ENCODE results near the gene AXL.
A peak's percentile ranks its signal among the peaks of the same experiment; 100 is the strongest.

Gene AXL

DNA sequence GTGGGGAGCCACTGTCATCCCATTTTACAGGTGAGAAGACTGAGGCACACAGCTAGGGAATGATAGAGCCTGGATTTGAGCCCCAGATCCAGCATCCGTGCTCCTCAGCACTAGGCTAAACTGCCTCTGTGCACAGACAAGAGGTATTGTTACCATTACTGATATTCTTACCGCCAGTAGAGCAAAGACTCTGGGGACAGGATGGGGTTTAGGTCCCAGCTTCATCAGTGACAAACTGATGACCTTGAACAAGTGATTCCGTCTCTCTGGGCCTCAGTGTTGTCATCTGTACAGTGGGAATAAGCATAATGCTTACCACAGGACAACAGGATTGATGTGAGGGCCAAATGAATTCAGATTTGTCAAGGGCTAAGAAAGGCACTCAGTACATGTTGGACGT, 16.5 kb downstream of the AXL start:
- no peak for DNase-seq (ENCODE audit: low spot score)

DNA sequence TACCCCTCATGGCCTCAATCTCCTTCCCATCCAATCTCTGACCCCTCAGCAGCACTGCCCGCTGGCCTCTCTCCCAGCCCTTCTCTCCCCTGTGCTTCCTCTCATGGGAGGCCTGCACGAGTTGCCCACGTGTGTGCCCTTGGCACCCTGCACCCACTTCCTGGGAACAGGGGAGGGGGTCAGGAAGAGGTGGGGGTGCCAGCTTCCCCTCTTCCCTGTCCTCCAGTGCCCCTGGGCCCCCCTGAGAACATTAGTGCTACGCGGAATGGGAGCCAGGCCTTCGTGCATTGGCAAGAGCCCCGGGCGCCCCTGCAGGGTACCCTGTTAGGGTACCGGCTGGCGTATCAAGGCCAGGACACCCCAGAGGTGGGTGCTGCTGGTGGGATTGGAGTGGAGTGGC, 19.2 kb downstream of the AXL start:
- DNase-seq (ENCODE audit: low spot score): no peak

DNA sequence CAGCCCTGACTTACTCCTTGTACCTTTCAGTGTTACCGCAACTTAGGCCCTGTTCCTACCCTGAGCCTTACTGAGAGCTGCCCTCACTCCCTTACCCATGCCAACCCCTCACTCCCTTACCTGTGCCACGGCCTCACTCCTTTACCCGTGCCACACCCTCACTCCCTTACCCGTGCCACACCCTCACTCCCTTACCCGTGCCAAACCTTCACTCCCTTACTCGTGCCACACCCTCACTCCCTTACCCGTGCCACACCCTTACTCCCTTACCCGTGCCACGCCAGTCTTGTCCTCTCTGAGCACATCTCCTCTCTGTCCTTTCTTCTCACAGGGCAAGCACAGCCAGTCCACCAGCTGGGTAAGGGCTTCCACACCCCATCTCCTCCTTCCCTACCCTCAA, 20.3 kb downstream of the AXL start:
- no peak for DNase-seq (ENCODE audit: low spot score)

DNA sequence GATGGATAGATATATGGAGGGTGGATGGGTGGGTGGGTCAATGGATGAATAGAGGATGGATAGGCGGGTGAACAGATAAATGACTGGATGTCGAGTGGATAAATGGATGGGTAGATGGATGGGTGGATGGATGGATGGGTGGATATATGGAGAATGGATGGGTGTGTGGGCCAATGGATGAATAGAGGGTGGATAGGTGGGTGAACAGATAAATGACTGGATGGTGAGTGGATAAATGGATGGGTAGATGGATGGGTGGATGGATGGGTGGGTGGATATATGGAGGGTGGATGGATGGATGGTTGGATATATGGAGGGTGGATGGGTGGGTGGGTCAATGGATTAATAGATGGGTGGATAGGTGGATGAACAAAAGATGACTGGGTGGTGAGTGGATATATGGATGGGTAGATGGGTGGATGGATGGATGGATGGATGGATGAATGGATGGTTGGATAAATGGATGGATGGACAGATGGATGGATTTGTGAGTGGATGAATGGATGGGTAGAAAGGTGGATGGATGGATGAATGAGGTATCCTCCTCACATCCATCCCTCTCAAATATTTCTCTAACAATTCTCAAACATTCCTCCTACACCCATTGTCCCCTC, 21.0 kb downstream of the AXL start:
- DNase-seq (ENCODE audit: low spot score): no peak

DNA sequence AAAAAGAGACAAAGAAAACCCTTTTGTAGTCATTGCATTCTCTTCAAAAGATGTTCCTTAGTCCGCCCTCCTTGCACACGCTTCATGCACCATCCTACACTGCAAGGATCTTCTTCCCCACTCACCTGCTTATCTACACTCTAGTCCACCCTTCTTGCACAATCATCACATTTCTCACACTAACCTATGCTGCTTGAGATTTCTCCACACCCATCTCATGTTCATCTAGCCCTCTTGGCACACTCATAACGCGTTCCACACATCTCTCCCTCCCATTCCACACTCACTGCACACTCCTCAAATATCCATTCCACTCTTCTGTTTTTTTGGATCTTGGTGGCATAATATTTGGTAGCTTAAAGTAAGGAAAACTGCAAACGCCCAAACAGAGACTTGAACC, 22.8 kb downstream of the AXL start:
- DNase-seq (ENCODE audit: low spot score): no peak

DNA sequence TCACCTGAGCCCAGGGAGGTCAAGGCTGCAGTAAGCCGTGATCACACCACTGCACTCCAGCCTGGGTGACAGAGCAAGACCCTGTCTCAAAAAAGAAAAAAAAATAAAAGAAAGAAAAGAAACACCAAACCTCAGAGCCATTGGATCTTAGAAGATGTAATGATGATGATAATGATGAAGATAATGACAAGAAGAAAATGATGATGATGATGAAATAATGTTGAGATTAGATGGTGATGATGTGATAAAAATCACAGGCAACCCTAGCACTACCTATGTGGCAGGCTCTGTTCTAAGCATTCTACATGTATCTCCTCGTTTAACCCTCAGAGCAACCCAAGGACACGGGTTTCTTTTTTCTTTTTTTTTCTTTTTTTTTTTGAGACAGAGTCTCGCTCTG, 25.1 kb downstream of the AXL start:
- no peak for DNase-seq (ENCODE audit: low spot score)

DNA sequence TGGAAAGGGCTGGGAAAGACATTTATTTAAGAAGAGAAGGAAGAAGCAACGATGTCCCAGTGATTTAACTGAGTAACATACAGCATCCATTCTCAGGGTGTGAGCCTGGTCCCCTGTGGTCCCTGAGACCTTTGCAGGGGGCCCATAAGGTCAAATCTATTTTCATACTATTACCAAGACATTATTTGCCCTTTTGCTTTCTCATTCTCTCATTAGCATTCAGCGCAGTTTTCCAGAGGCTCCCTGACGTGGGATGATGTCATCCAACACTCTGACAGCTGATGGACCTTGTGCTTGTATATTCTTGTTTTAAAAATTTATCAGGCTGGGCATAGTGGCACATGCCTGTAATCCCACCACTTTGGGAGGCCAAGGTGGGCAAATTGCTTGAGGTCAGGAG, 26.8 kb downstream of the AXL start:
- DNase-seq (ENCODE audit: low spot score): no peak

DNA sequence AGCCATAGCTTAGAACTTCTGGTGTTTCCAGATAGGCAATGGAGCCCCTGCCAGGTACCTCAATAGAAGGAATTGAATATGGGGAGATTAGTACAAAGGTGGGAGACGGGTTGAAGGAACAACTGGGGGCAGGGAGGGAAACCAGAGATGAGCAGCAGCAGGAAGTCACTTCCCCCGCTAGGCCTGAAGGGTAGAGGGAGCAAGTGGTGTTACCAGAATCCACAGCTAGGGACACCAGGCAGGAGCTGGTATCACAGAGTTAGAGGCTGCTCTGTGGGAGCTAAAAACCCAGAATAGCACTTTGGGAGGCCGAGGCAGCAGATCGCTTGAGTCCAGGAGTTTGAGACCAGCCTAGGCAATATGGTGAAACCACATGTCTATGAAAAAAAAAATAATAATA, 29.9 kb downstream of the AXL start:
- no peak for DNase-seq (ENCODE audit: low spot score)

DNA sequence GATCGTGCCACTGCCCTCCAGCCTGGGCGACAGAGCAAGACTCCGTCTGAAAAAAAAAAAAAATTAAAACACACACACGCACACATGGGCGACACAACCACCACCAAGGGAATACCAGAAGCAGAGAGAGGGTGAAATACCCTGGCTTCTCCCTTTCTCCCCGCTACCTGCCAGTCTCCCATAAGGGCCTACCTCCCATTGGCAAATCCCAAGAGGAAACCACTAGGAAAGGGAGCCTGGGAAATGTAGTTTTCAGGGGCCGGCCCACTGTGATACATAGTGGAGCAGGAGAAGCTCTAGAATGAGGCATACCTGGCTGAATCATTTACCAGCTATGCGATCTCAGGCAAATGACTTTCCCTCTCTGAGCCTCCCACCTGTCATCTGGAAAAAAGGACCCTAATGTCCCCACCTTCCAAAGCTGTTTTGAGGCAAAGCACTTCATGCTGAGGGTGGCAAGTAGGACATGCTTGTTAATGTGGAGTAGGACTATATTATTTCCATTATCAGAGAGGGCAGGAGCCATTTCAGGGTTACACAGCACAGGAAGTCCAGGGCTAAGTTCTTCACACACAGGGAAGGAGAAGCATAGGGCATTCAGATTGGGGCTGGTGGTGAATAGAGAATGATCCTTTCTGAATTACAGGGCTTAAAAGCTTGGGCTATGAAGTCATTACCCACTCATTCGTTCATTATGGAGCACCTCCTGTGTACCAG, 30.8 kb downstream of the AXL start:
- DNase-seq (ENCODE audit: low spot score): no peak

DNA sequence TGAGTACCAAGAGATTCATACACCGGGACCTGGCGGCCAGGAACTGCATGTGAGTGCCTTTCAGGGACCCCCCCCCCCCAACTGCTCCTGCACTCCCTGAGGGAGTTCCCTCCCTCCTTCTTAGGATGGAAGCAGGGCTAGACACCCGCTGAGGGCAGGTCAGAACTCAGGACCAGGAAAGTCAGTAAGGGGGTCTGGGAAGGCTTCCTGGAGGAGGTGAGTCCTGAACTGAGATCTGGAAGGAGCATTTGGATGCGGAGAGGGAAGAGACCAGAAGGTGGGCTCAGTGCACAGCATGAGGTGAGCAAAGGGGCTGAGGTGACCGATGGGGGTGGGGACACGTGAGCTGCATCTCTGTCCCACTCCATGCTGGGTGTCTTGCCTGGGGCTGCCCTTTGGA, 34.6 kb downstream of the AXL start:
- DNase-seq (ENCODE audit: low spot score): no peak

DNA sequence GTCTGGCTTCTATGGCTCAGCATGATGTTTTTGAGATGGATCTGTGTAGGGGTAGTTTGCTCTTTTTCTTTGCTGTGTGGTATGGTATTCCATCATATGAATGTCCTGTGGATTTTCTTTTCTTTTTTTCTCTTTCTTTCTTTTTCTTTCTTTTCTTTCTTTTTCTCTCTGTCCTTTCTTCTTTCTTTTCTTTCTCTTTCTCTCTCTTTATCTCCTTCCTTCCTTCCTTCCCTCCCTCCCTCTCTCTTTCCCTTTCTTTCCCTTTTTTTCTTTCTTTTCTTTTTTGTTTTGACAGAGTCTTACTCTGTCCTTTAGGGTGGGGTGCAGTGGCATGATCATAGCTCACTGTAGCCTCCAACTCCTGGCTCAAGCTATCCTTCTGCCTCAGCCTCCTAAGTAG, 36.1 kb downstream of the AXL start:
- DNase-seq (ENCODE audit: low spot score): no peak

DNA sequence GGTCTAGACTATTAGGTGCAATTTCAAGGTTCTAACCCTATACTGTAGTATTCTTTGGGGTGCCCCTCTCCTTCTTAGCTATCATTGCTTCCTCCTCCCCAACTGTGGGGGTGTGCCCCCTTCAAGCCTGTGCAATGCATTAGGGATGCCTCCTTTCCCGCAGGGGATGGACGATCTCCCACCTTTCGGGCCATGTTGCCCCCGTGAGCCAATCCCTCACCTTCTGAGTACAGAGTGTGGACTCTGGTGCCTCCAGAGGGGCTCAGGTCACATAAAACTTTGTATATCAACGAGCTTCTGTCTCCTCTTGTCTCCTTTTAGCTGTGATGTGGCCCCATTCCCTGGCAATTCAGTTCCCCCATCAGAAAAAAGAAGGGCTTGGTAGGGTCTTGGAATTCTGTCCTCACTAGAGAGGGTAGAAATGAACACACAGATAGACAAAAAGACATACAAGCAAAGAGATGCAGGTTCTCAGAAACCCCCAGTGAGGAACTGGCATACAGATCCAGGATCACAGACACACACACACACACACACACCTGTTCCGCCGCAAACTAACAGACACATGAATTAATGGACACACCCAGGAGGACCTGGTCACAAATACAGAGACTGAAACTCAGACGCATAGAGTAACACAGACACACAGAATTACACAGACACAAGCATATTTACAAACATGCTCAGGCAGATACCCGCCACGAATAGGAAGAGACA, 42.6 kb downstream of the AXL start:
- no peak for DNase-seq (ENCODE audit: low spot score)

DNA sequence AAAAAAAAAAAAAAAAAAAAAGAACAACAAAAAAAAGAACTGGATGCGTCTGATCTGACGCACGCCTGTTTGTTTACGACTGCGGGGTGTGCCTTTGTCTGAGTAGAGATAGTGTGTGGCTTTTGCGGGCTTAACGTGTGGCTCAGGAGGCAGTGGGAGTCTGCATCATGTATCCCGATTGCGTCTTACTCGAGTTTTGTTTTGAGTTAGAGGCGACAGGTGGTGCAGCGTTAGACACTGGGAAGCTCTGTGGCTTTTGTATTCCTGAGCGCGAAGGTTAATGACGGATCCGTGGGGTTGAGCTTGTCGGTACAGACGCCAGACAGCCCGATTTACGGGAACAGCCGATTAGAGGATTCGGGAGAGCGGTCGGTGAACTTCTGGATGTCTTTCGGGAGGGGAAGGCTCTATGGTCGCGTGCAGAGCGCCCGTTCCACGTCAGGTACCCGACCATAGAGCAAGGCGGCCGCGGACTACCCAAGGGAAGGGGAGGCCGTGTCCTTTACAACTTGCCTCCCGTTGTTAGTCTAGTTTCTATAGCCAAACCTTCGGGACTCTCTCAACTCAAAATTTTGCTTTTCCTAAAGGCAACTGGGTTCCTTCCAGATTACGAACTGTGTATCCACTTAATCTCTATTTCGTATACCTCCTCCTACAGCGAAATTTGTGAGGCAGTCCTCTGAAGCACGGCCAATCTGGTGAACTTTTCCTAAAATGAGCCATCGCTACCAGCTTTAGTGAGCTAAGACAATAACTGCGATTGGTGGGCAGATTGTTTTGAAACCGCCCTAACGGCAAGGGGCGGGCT, 44.2 kb downstream of the AXL start:
- DNase-seq (ENCODE audit: low spot score): peak; percentile 62

DNA sequence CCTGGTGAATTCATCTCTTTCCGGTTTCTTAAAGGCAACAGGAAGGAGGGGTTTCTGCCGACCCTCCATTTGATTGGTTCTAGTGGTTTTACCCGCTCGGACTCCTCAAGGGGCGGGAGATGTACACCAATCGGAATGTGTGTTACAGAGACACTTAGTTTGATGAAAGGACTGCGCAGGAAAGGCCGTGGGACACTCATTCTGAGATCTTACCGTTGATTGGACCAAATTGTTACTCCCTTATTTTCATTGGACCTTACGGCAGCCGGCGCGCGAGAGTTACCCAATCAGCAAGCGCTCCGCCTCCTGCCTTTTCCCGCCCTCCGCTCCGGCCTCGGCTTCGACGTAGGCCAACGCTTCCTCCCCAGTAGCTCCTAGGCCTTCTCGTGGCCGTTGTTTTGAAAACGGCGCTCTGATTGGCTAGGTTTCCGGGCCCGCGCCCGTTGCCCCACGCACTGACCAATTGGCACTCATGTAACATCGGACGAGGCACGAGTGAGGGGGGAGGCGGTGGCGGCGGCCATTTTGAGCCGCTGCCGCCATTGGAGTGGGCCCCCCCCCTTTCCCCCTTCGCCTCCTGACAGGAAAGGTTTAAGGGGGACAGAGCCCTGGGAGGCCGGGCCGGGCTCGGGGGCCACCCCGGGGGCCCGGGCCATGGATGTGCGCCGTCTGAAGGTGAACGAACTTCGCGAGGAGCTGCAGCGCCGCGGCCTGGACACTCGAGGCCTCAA, 45.0 kb downstream of the AXL start, which contains the start of gene HNRNPUL1:
TSS of gene HNRNPUL1 (plus strand) at position 523 of the 731 bp plus-strand sequence. CDS start at position 655, 132 bp downstream.
- peak; percentile 100 for DNase-seq (ENCODE audit: low spot score)

DNA sequence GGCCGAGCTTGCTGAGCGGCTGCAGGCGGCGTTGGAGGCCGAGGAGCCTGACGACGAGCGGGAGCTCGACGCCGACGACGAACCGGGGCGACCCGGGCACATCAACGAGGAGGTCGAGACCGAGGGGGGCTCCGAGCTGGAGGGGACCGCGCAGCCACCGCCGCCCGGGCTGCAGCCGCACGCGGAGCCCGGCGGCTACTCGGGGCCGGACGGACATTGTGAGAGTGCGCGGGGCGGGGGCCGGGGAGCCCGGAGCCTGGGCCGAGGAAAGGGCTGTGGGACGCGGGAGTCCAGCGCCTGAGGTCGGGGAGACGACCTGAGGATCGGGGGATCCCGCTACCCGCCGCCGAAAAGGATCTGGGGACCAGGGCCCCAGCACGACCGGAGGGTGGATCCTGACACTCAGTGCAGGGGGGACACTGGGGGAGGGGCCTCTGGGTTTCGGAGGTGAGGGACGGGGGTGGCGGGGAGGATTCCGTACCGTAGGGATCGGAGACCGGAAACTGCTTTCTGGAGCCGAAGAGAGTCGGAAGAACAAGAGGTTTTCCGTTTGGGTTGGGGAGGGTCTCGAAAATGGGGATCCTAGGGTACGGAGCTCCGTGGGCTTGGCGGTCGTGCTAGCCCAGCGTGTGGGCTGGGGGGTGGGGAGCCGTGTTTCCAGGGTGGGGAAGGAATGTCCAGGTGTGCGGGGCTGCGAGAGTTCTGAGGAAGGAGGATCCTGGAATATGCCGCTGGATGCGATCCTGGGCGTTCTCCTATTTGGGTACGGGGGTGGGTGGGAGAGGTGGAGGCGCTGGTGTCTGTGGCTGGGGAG, 45.8 kb downstream of the AXL start:
- DNase-seq (ENCODE audit: low spot score): peak; percentile 60

DNA sequence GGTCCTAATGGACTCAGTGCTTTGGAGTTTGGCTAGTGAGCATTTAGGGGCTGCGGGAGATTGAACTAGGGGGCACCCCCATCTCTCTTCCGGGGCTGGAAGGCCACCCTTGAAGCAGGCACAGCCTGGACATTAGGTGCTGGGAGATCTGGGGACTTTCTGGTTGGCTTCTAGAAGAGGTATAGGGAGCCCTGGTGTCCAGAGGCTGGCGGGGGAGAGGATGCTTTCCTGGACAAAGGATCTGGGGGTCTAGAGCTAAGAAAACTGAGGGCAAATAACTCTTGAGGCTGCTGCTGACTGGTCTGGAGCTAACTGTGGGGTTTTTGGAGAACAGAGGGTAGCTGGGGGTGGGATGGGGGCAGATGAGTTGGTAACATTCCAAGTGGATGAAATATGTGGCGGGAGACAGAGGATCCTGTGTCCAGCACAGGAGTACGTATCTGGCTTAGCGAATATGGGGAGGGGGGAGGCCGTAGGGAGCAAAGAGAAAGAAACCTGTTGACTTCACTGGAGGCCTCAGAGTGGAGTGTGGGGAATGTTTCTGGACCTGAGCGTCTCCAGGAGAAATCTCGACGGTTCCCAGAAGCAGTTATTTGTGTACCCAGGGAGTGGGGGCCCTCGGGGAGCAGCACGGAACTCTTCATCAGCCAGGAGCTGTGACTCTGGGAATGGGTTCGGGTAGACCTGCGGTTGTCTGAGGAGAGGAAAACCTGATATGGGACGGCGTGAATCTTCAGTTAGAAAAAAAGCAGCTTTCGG, 46.6 kb downstream of the AXL start:
- DNase-seq (ENCODE audit: low spot score): no peak

DNA sequence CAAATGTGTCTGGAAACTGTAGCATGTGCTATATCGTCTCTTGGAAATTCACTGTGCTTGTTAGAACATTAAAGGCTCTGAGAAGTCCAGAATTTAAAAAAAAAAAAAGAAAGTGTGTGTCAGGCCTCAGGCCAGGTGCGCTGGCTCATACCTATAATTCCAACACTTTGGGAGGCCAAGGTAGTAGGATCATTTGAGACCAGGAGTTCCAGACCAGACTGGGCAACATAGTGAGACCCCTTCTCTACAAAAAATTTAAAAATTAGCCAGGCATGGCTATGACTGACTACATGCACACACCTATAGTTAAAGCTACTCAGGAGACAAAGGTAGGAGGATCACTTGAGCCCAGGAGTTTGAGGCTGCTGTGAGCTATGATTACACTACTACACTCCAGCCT, 50.0 kb downstream of the AXL start:
- no peak for DNase-seq (ENCODE audit: low spot score)

DNA sequence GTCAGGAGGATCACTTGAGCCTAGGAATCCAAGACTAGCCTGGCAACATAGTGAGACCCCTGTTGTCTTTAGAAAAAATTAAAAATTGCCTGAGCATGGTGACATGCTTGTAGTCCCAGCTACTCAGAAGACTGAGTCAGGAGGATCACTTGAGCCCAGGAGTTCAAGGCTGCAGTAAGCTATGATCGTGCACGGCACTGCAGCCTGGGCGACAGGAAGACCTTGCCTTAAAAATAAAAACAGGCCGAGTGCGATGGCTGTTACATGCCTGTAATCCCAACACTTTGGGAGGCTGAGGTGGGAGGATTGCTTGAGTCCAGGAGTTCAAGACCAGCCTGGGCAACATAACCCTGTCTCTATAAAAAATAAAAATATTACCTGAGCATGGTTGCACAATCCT, 50.5 kb downstream of the AXL start:
- no peak for DNase-seq (ENCODE audit: low spot score)

DNA sequence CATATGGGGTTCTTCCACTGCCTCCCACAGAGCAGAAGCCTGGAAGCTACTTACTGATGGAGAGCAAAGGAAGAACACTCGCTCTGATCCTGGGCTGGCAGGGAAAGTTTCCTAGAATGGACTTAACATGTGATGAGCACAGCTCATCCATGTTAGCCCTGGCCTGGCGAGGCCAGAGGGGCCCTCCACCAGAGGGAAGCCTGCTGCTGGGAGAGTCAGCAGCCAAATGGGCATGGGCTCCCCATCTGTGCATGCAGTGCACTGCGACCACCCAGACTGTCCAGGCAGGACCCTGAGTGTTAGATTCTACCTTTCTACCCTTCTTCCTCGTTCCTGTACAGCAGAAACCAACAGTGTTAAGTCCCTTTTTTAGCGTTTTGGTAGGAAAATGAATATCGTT, 54.1 kb downstream of the AXL start:
- no peak for DNase-seq (ENCODE audit: low spot score)

DNA sequence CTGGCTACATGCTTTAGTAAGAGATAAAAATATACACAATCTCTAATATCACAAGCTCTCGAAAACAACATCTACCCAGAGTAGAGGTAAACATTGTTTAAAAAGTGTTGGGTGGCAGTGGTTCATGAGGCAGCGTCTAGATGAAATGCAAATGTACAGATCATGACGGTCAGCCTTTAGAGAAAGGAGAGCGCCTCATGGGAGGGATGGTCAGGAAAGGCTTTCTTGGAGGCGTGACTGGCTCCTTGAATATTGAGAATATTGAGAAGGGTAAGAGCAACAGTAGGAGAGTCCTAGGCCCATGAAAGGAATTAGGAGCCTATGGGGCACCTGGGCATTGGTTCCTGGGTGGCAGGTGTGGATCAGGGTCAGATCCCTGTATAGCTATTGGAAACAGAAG, 55.8 kb downstream of the AXL start:
- DNase-seq (ENCODE audit: low spot score): no peak

All from germinal center (tissue), 1 donor.